ENCODE measurements around the gene SLC22A16. TPM values are rescaled to one million over a fixed set of nuclear protein-coding genes. Genes with fewer than 3 reads are reported as not detected.

SLC22A16 gene
- total RNA-seq, 2 donors from 2014 or later = not detected

- peaks cover 0 to 3% of the 10 kb centered on the region in 2 donors for H3K36me3 Mint-ChIP-seq (ENCODE audit: insufficient read depth in 2 of 2)
- ATAC-seq (replicated peaks in 1 of 2) = no peak
Measured at GRCh38 chr6:110425816-110426215, 50.6 kb downstream of the SLC22A16 start.

GRCh38 chr6:110422444-110422822, 54.0 kb downstream of the SLC22A16 start:
- Mint-ChIP-seq H3K36me3 (ENCODE audit: insufficient read depth in 2 of 2) (peaks cover 0 to 3% of the 10 kb centered on the region in 2 donors), H3K4me1 (ENCODE audit: low read depth) (no peaks in the 10 kb centered on the region), H3K4me3 (no peak overlapping the region), H3K27me3 (ENCODE audit: low read depth) (peaks cover 58% of the 10 kb centered on the region), H3K27ac (no peak overlapping the region), H3K9me3 (peaks cover 3 to 6% of the 10 kb centered on the region in 2 donors)
- no peak for ATAC-seq (replicated peaks in 1 of 2)
- no peak for DNase-seq

More at GRCh38 chr6:110425816-110426215, 50.6 kb downstream of the SLC22A16 start:
- Mint-ChIP-seq H3K9me3 (peaks cover 3 to 6% of the 10 kb centered on the region in 2 donors), H3K4me3 (no peak overlapping the region), H3K4me1 (ENCODE audit: low read depth) (no peaks in the 10 kb centered on the region), H3K27me3 (ENCODE audit: low read depth) (peaks cover 39% of the 10 kb centered on the region), H3K27ac (no peak overlapping the region)
- no peak for DNase-seq

GRCh38 chr6:110421749-110422443, 54.5 kb downstream of the SLC22A16 start:
- H3K4me1 Mint-ChIP-seq (ENCODE audit: low read depth) = no peaks in the 10 kb centered on the region
- DNase-seq (no peak), ATAC-seq (replicated peaks in 1 of 2) (no peak)
- no peak overlapping the region for H3K4me3 Mint-ChIP-seq
- peaks cover 0 to 3% of the 10 kb centered on the region in 2 donors for H3K36me3 Mint-ChIP-seq (ENCODE audit: insufficient read depth in 2 of 2)
- peaks cover 3 to 6% of the 10 kb centered on the region in 2 donors for H3K9me3 Mint-ChIP-seq
- H3K27me3 Mint-ChIP-seq (ENCODE audit: low read depth) = peaks cover 58% of the 10 kb centered on the region
- no peak overlapping the region for H3K27ac Mint-ChIP-seq

- ATAC-seq (replicated peaks in 1 of 2) = no peak
- peaks cover 3 to 6% of the 10 kb centered on the region in 2 donors for H3K9me3 Mint-ChIP-seq
Measured at GRCh38 chr6:110419028-110419739, 57.2 kb downstream of the SLC22A16 start.

GRCh38 chr6:110418594-110418993, 57.8 kb downstream of the SLC22A16 start:
- Mint-ChIP-seq H3K36me3 (ENCODE audit: insufficient read depth in 2 of 2) (peaks cover 0 to 3% of the 10 kb centered on the region in 2 donors), H3K27ac (no peak overlapping the region), H3K4me1 (ENCODE audit: low read depth) (no peaks in the 10 kb centered on the region), H3K27me3 (ENCODE audit: low read depth) (peaks cover 33% of the 10 kb centered on the region), H3K9me3 (peaks cover 3 to 6% of the 10 kb centered on the region in 2 donors), H3K4me3 (no peak overlapping the region)
- no peak for ATAC-seq (replicated peaks in 1 of 2)
- DNase-seq = no peak

More at GRCh38 chr6:110419028-110419739, 57.2 kb downstream of the SLC22A16 start:
- no peak for DNase-seq
- Mint-ChIP-seq H3K27me3 (ENCODE audit: low read depth) (peaks cover 38% of the 10 kb centered on the region), H3K4me1 (ENCODE audit: low read depth) (no peaks in the 10 kb centered on the region), H3K36me3 (ENCODE audit: insufficient read depth in 2 of 2) (peaks cover 0 to 3% of the 10 kb centered on the region in 2 donors), H3K4me3 (no peak overlapping the region), H3K27ac (no peak overlapping the region)

GRCh38 chr6:110415086-110415916, 61.1 kb downstream of the SLC22A16 start, which contains the start of gene DDO:
DDO (minus strand) TSS chr6:110415575; CDS start chr6:110413462, 2,113 bp downstream.
- peaks cover 0 to under 1% of the 10 kb centered on the region in 2 donors for H3K9me3 Mint-ChIP-seq
- H3K4me3 Mint-ChIP-seq = no peak within 1 kb of the TSS
- DNase-seq (no peak), ATAC-seq (replicated peaks in 1 of 2) (peak in 1 of 2 donors; percentile 35)
- H3K4me1 Mint-ChIP-seq (ENCODE audit: low read depth) = no peaks in the 10 kb centered on the region
- peaks cover 14% of the 10 kb centered on the region for H3K27me3 Mint-ChIP-seq (ENCODE audit: low read depth)
- H3K36me3 Mint-ChIP-seq (ENCODE audit: insufficient read depth in 2 of 2) = no peaks in the 10 kb centered on the region
- H3K27ac Mint-ChIP-seq = no peak within 1 kb of the TSS

- peaks cover 13% of the 10 kb centered on the region for H3K27me3 Mint-ChIP-seq (ENCODE audit: low read depth)
- H3K27ac Mint-ChIP-seq = no peak overlapping the region
- DNase-seq (no peak), ATAC-seq (replicated peaks in 1 of 2) (no peak)
- H3K4me1 Mint-ChIP-seq (ENCODE audit: low read depth) = no peaks in the 10 kb centered on the region
- H3K4me3 Mint-ChIP-seq = no peak overlapping the region
- no peaks in the 10 kb centered on the region for H3K36me3 Mint-ChIP-seq (ENCODE audit: insufficient read depth in 2 of 2)
- peaks cover 0 to 2% of the 10 kb centered on the region in 2 donors for H3K9me3 Mint-ChIP-seq
Measured at GRCh38 chr6:110414669-110415068, 61.7 kb downstream of the SLC22A16 start.

GRCh38 chr6:110412360-110412759, 64.1 kb downstream of the SLC22A16 start:
- Mint-ChIP-seq H3K36me3 (ENCODE audit: insufficient read depth in 2 of 2) (no peaks in the 10 kb centered on the region), H3K9me3 (peaks cover 0 to 2% of the 10 kb centered on the region in 2 donors), H3K27ac (no peak overlapping the region), H3K27me3 (ENCODE audit: low read depth) (peaks cover 5% of the 10 kb centered on the region), H3K4me3 (no peak overlapping the region), H3K4me1 (ENCODE audit: low read depth) (no peaks in the 10 kb centered on the region)
- ATAC-seq (replicated peaks in 1 of 2) = no peak
- DNase-seq = no peak

- Mint-ChIP-seq H3K4me3 (no peak overlapping the region), H3K27ac (no peak overlapping the region)
- ATAC-seq (replicated peaks in 1 of 2) = no peak
Measured at GRCh38 chr6:110410511-110410910, 65.9 kb downstream of the SLC22A16 start.

GRCh38 chr6:110409794-110410193, 66.6 kb downstream of the SLC22A16 start:
- Mint-ChIP-seq H3K9me3 (peaks cover 0 to 2% of the 10 kb centered on the region in 2 donors), H3K36me3 (ENCODE audit: insufficient read depth in 2 of 2) (no peaks in the 10 kb centered on the region), H3K4me3 (no peak overlapping the region), H3K27ac (no peak overlapping the region), H3K4me1 (ENCODE audit: low read depth) (no peaks in the 10 kb centered on the region), H3K27me3 (ENCODE audit: low read depth) (peaks cover 5% of the 10 kb centered on the region)
- ATAC-seq (replicated peaks in 1 of 2) (no peak), DNase-seq (no peak)

More at GRCh38 chr6:110410511-110410910, 65.9 kb downstream of the SLC22A16 start:
- peaks cover 0 to 2% of the 10 kb centered on the region in 2 donors for H3K9me3 Mint-ChIP-seq
- H3K36me3 Mint-ChIP-seq (ENCODE audit: insufficient read depth in 2 of 2) = no peaks in the 10 kb centered on the region
- DNase-seq = no peak
- H3K4me1 Mint-ChIP-seq (ENCODE audit: low read depth) = no peaks in the 10 kb centered on the region
- H3K27me3 Mint-ChIP-seq (ENCODE audit: low read depth) = peaks cover 5% of the 10 kb centered on the region

- H3K4me3 Mint-ChIP-seq = no peak overlapping the region
- H3K27me3 Mint-ChIP-seq (ENCODE audit: low read depth) = peaks cover 5% of the 10 kb centered on the region
- no peak for DNase-seq
- no peak overlapping the region for H3K27ac Mint-ChIP-seq
- H3K36me3 Mint-ChIP-seq (ENCODE audit: insufficient read depth in 2 of 2) = no peaks in the 10 kb centered on the region
- peaks cover 0 to 2% of the 10 kb centered on the region in 2 donors for H3K9me3 Mint-ChIP-seq
- no peaks in the 10 kb centered on the region for H3K4me1 Mint-ChIP-seq (ENCODE audit: low read depth)
- ATAC-seq (replicated peaks in 1 of 2) = no peak
Measured at GRCh38 chr6:110408901-110409300, 67.5 kb downstream of the SLC22A16 start.

GRCh38 chr6:110404607-110405006, 71.8 kb downstream of the SLC22A16 start:
- Mint-ChIP-seq H3K27ac (no peak overlapping the region), H3K9me3 (no peaks in the 10 kb centered on the region), H3K4me1 (ENCODE audit: low read depth) (no peaks in the 10 kb centered on the region), H3K36me3 (ENCODE audit: insufficient read depth in 2 of 2) (no peaks in the 10 kb centered on the region), H3K27me3 (ENCODE audit: low read depth) (peaks cover 7% of the 10 kb centered on the region), H3K4me3 (no peak overlapping the region)
- ATAC-seq (replicated peaks in 1 of 2) = no peak
- no peak for DNase-seq

Data from activated T-cell treated with anti-CD3 and anti-CD28 coated beads, Interleukin-2, amount 50 U/mL, for 72 hours (primary cell).